K562 (cell line): ENCODE measurements around the gene CD72. TPM values are rescaled to one million over a fixed set of nuclear protein-coding genes. Genes with fewer than 3 reads are reported as not detected.

ENCODE experiments used
- CXXC5 ChIP-seq: fragments of 250-450 bp; sonication (Bioruptor Pico); IDR thresholded peaks from 2 replicates; pipeline ENCODE4 v1.8.0; 2022; ENCODE audit warnings: inconsistent platforms, mild to moderate bottlenecking, moderate library complexity
- EGR1 ChIP-seq: fragments of 450-650 bp; conservative IDR thresholded peaks from 2 replicates; pipeline ENCODE4 v1.6.1; 2017; ENCODE audit warnings: mild to moderate bottlenecking
- FOXM1 ChIP-seq, 2 experiments: fragments of 450-650 bp in 1 of 2; sonication (generic) in 1 of 2; formaldehyde crosslinking in 1 of 2; IDR thresholded peaks; 2 replicates each; pipeline versions ENCODE4 v1.6.1 to v1.9.0; 2017 to 2022; ENCODE audit warnings: low read depth in 2 of 2, mild to moderate bottlenecking in 2 of 2, missing genetic modification reagents in 1 of 2, moderate library complexity in 1 of 2
- HINFP ChIP-seq: fragments of 450-650 bp; conservative IDR thresholded peaks from 2 replicates; pipeline ENCODE4 v1.6.1; 2016; ENCODE audit warnings: missing genetic modification characterization, low read depth, mild to moderate bottlenecking, control low read depth, missing compliant biosample characterization
- MCM5 ChIP-seq: fragments of 450-650 bp; IDR thresholded peaks from 2 replicates; pipeline ENCODE4 v1.6.1; 2016; ENCODE audit warnings: low read depth
- PURB ChIP-seq: sonication (generic); formaldehyde crosslinking; IDR thresholded peaks from 2 replicates; pipeline ENCODE4 v1.9.0; 2021; ENCODE audit warnings: low read depth, mild to moderate bottlenecking, missing genetic modification reagents
- SFPQ ChIP-seq: fragments of 200-400 bp; formaldehyde crosslinking; IDR thresholded peaks from 2 replicates; pipeline ENCODE4 v1.6.1; 2017; ENCODE audit warnings: mild to moderate bottlenecking, low read depth, low read length, moderate library complexity
- SIN3A ChIP-seq, 2 experiments: fragments of 150-350 bp in 1 of 2; IDR thresholded peaks; 2 replicates each; pipeline ENCODE4 v1.6.1; 2011 to 2016; ENCODE audit warnings: borderline replicate concordance in 2 of 2, low read depth in 2 of 2, low read length in 2 of 2, mild to moderate bottlenecking in 2 of 2, moderate library complexity in 2 of 2; ENCODE audit not compliant: control insufficient read depth in 1 of 2
- ZBTB11 ChIP-seq, 3 experiments: fragments of 200-800 bp in 1 of 3; fragments of 250-450 bp in 1 of 3; fragments of 450-650 bp in 1 of 3; sonication (Bioruptor Pico) in 1 of 3; sonication (Bioruptor generic) in 1 of 3; formaldehyde crosslinking in 1 of 3; IDR thresholded peaks; 2 replicates each; pipeline versions ENCODE4 v1.6.1 to v1.8.0; 2016 to 2022; ENCODE audit warnings: mild to moderate bottlenecking in 2 of 3, missing genetic modification characterization in 2 of 3, missing compliant biosample characterization in 1 of 3, moderate library complexity in 1 of 3
- ZKSCAN3 ChIP-seq: fragments of 250-450 bp; sonication (Bioruptor Pico); IDR thresholded peaks from 2 replicates; pipeline ENCODE4 v1.4.0; 2020
- ZNF592 ChIP-seq: fragments of 450-650 bp; IDR thresholded peaks from 2 replicates; pipeline ENCODE4 v1.6.1; 2017; ENCODE audit warnings: antibody characterized with exemption, mild to moderate bottlenecking
- polyA plus RNA-seq, 8 experiments: library from polyadenylated mRNA; depleted of rRNA in 4 of 8; stranded (reverse) in 5 of 8; unstranded in 3 of 8; fragments of >200 nt; fragmentation: Nextera tagmentation in 2 of 8; fragmentation: Illumina TruSeq in 1 of 8; extraction: Ambion mirVana in 2 of 8; extraction: Trizol in 1 of 8; gene quantifications; 2 replicates each; pipeline versions ENCODE4 v1.2.1 to v1.2.3, GENCODE V29; 2011 to 2014; ENCODE audit warnings: inconsistent platforms in 1 of 8, missing spikeins in 1 of 8
- total RNA-seq, 7 experiments: library from RNA; depleted of rRNA in 6 of 7; stranded (reverse); fragments of >200 nt in 6 of 7; fragmentation: Illumina TruSeq in 2 of 7; extraction: Trizol in 2 of 7; gene quantifications; 2 replicates each; pipeline versions ENCODE4 v1.2.1 to v1.2.3, GENCODE V29; 2011 to 2021; ENCODE audit warnings: low replicate concordance in 1 of 7

The CD72 gene
- total and polyA plus RNA-seq, 9 of the 15 experiments (the other 6 are each of a cell fraction or from before 2014, with no cell fraction given) = 0.11 to 0.78 (median 0.27) TPM; not detected in 1

- TF ChIP-seq ZNF592 = 0 out of 2 replicates have a peak, but pooled peaks have one; percentile 21
- no peak for TF ChIP-seq HINFP (tag)
- TF ChIP-seq SIN3A (IDR thresholded peaks at IDR 0.05; ENCODE audit: borderline replicate concordance in 2 of 2, control insufficient read depth in 1 of 2, low read depth in 2 of 2, low read length in 2 of 2) = peak in 1 of 2 experiments; percentile 31; a peak in 1 of 4 replicates
- no peak for TF ChIP-seq MCM5
- 0 out of 2 replicates have a peak, but pooled peaks have one; percentile 24 for TF ChIP-seq FOXM1 (IDR thresholded peaks at IDR 0.05; ENCODE audit: low read depth)
- TF ChIP-seq FOXM1 (CRISPR knock-in tag; IDR thresholded peaks at IDR 0.05; ENCODE audit: low read depth) = no peak
- TF ChIP-seq SFPQ = no peak
- peak in 2 of 3 experiments; percentile 72 to 95; a peak in 4 of 6 replicates for TF ChIP-seq ZBTB11 (CRISPR knock-in tag; IDR thresholded peaks at IDR 0.05)
- TF ChIP-seq ZKSCAN3 (CRISPR knock-in tag) = no peak
- peak; percentile 88 for TF ChIP-seq EGR1
- TF ChIP-seq CXXC5 (CRISPR knock-in tag) = peak; percentile 63
- no peak for TF ChIP-seq PURB
Observed at GRCh38 chr9:35646533-35647265, 28.5 kb upstream of the CD72 start (continued).
